HepG2 (cell line): Measurements from ENCODE around the gene ADGRB3. TPM values are rescaled to one million over a fixed set of nuclear protein-coding genes. Genes with fewer than 3 reads are reported as not detected.

Experiments
- ATAC-seq: fragments of 200-7000 bp; cut with Tn5 transposase; 3 replicates; pipeline ENCODE4 v1.9.1; 2020; ENCODE audit warnings: mild to moderate bottlenecking, moderate library complexity
- BruUV-seq: library from RNA; stranded (reverse); fragments of 400-500 nt; replicated peaks from 2 replicates; lab custom pipeline; 2021; lab: Mats Ljungman, UMichigan
- CTCF ChIA-PET: fragments of 300-600 bp; formaldehyde crosslinking; extraction: SDS; loops from one replicate; lab custom pipeline; 2021; ENCODE audit warnings: low total read pairs, inconsistent platforms, low intra/inter-chr PET ratio; lab: Yijun Ruan, JAX
- POLR2A ChIA-PET: fragments of 350-600 bp; sonication (Branson Sonifier 250); formaldehyde crosslinking; loops from one replicate; lab custom pipeline; 2020; ENCODE audit warnings: antibody characterized with exemption, inconsistent platforms; lab: Yijun Ruan, JAX
- DNase-seq: peaks from one replicate; pipeline ENCODE4 v3.0.0-alpha.2; 2015; ENCODE audit warnings: low spot score
- FAIRE-seq: peaks from 3 replicates; lab custom pipeline; 2011; peaks lifted over from hg19 to GRCh38; lab: Jason Lieb, UNC
- H2AFZ ChIP-seq: one replicate; pipeline ENCODE4 v1.6.1; 2011; ENCODE audit warnings: low read length, inconsistent platforms
- H3K27ac ChIP-seq: fragments of 300-600 bp; 3 replicates; pipeline ENCODE4 v1.8.0; 2011; ENCODE audit warnings: mixed run types, mild to moderate bottlenecking, mixed read lengths, low read length, inconsistent platforms; ENCODE audit not compliant: insufficient read depth; ENCODE audit errors: extremely low read length
- H3K27me3 ChIP-seq, 2 experiments: fragments of 200-600 bp in 1 of 2; 2 replicates in 1 of 2; 3 replicates in 1 of 2; pipeline versions ENCODE4 v1.6.0 to v1.8.0; 2011; ENCODE audit warnings: low read length in 2 of 2, mild to moderate bottlenecking in 2 of 2, moderate library complexity in 2 of 2, inconsistent platforms in 1 of 2; ENCODE audit not compliant: insufficient read depth in 2 of 2, control insufficient read depth in 1 of 2
- H3K36me3 ChIP-seq, 2 experiments: fragments of 200-600 bp in 1 of 2; replicated peaks in 1 of 2; 2 replicates in 1 of 2; 3 replicates in 1 of 2; pipeline versions ENCODE4 v1.5.1 to v1.8.0; 2011; ENCODE audit warnings: low read length in 2 of 2, inconsistent platforms in 1 of 2; ENCODE audit not compliant: insufficient read depth in 2 of 2, control insufficient read depth in 1 of 2
- H3K4me1 ChIP-seq: 2 replicates; pipeline ENCODE4 v1.5.1; 2012; ENCODE audit warnings: low read length, inconsistent platforms; ENCODE audit not compliant: insufficient read depth
- H3K4me2 ChIP-seq: 2 replicates; pipeline ENCODE4 v1.6.0; 2011; ENCODE audit warnings: low read depth, low read length, inconsistent platforms
- H3K4me3 ChIP-seq, 3 experiments: fragments of 200-600 bp in 1 of 3; sonication (generic), shearing (Covaris generic) in 1 of 3; replicated peaks in 1 of 3; 2 replicates each; pipeline ENCODE4 v1.5.1; 2011 to 2016; ENCODE audit warnings: low read length in 3 of 3, inconsistent platforms in 2 of 3, low read depth in 2 of 3, mild to moderate bottlenecking in 2 of 3, control low read depth in 1 of 3, mixed read lengths in 1 of 3; ENCODE audit not compliant: insufficient read depth in 1 of 3
- H3K79me2 ChIP-seq: one replicate; pipeline ENCODE4 v1.6.1; 2011; ENCODE audit warnings: low read length, inconsistent platforms; ENCODE audit not compliant: insufficient read depth
- H3K9ac ChIP-seq: 2 replicates; pipeline ENCODE4 v1.6.0; 2011; ENCODE audit warnings: mild to moderate bottlenecking, low read depth, low read length, inconsistent platforms; ENCODE audit not compliant: insufficient read depth
- H3K9me3 ChIP-seq: 2 replicates; pipeline ENCODE4 v1.5.1; 2012; ENCODE audit warnings: mild to moderate bottlenecking, low read length
- H4K20me1 ChIP-seq: 2 replicates; pipeline ENCODE4 v1.6.0; 2011; ENCODE audit warnings: inconsistent platforms, mild to moderate bottlenecking, low read length, moderate library complexity; ENCODE audit not compliant: insufficient read depth
- BHLHE40 ChIP-seq: IDR thresholded peaks from 2 replicates; pipeline ENCODE4 v1.6.1; 2011; ENCODE audit warnings: low read length, improper control_type of control experiment
- CBFB ChIP-seq: sonication (generic); formaldehyde crosslinking; IDR thresholded peaks from 2 replicates; pipeline ENCODE4 v1.4.0; 2020; ENCODE audit warnings: missing genetic modification reagents
- CCAR2 ChIP-seq: fragments of 200-400 bp; formaldehyde crosslinking; optimal IDR thresholded peaks from 2 replicates; pipeline ENCODE3; 2018; ENCODE audit warnings: low read depth, mild to moderate bottlenecking, low read length, moderate library complexity
- CEBPB ChIP-seq: IDR thresholded peaks from 2 replicates; pipeline ENCODE4 v1.6.1; 2011; ENCODE audit warnings: low read depth, low read length, improper control_type of control experiment, borderline replicate concordance
- CREB1 ChIP-seq, 2 experiments: fragments of 450-650 bp in 1 of 2; IDR thresholded peaks; 2 replicates each; pipeline ENCODE4 v1.6.1; 2016 to 2017; ENCODE audit warnings: control low read depth in 1 of 2, mild to moderate bottlenecking in 1 of 2, missing compliant biosample characterization in 1 of 2, missing genetic modification characterization in 1 of 2
- GMEB2 ChIP-seq: IDR thresholded peaks from 2 replicates; pipeline ENCODE4 v1.6.1; 2016; ENCODE audit warnings: missing biosample characterization, missing genetic modification reagents, low read depth
- GZF1 ChIP-seq: sonication (generic); formaldehyde crosslinking; IDR thresholded peaks from 2 replicates; pipeline ENCODE4 v1.5.1; 2020; ENCODE audit warnings: mild to moderate bottlenecking, missing genetic modification reagents
- JUN ChIP-seq: sonication (generic); formaldehyde crosslinking; IDR thresholded peaks from 2 replicates; pipeline ENCODE4 v1.4.0; 2020; ENCODE audit warnings: mild to moderate bottlenecking, missing genetic modification reagents
- KDM5B ChIP-seq: sonication (generic); formaldehyde crosslinking; IDR thresholded peaks from 2 replicates; pipeline ENCODE4 v1.4.0; 2020; ENCODE audit warnings: missing genetic modification reagents, mild to moderate bottlenecking, borderline replicate concordance
- MIXL1 ChIP-seq: IDR thresholded peaks from 2 replicates; pipeline ENCODE4 v1.6.1; 2016
- NR2C2 ChIP-seq: sonication (generic); formaldehyde crosslinking; IDR thresholded peaks from 2 replicates; pipeline ENCODE4 v1.4.0; 2020; ENCODE audit warnings: missing genetic modification reagents, mild to moderate bottlenecking, moderate library complexity, borderline replicate concordance
- RAD51 ChIP-seq: fragments of 450-650 bp; IDR thresholded peaks from 2 replicates; pipeline ENCODE4 v1.6.1; 2016; ENCODE audit warnings: borderline replicate concordance
- SNAI1 ChIP-seq: sonication (generic); formaldehyde crosslinking; IDR thresholded peaks from 2 replicates; pipeline ENCODE4 v1.5.0; 2020; ENCODE audit warnings: mild to moderate bottlenecking, missing genetic modification reagents, borderline replicate concordance
- THAP8 ChIP-seq: sonication (generic); formaldehyde crosslinking; IDR thresholded peaks from 2 replicates; pipeline ENCODE4 v1.5.1; 2020; ENCODE audit warnings: missing genetic modification reagents, mild to moderate bottlenecking, borderline replicate concordance
- ZNF205 ChIP-seq: IDR thresholded peaks from 2 replicates; pipeline ENCODE4 v1.6.1; 2018; ENCODE audit warnings: missing biosample characterization, missing genetic modification reagents
- ZNF234 ChIP-seq: sonication (generic); formaldehyde crosslinking; conservative IDR thresholded peaks from 2 replicates; pipeline ENCODE4 v1.5.1; 2020; ENCODE audit warnings: mild to moderate bottlenecking, missing genetic modification reagents
- ZNF333 ChIP-seq: sonication (generic); formaldehyde crosslinking; IDR thresholded peaks from 2 replicates; pipeline ENCODE4 v1.4.0; 2020; ENCODE audit warnings: mild to moderate bottlenecking, missing genetic modification reagents, borderline replicate concordance
- ZNF343 ChIP-seq: sonication (generic); formaldehyde crosslinking; IDR thresholded peaks from 2 replicates; pipeline ENCODE4 v1.4.0; 2020; ENCODE audit warnings: mild to moderate bottlenecking, missing genetic modification reagents
- ZNF550 ChIP-seq: sonication (generic); formaldehyde crosslinking; IDR thresholded peaks from 2 replicates; pipeline ENCODE4 v1.4.0; 2020; ENCODE audit warnings: mild to moderate bottlenecking, missing genetic modification reagents, borderline replicate concordance
- ZNF780A ChIP-seq: sonication (generic); formaldehyde crosslinking; IDR thresholded peaks from 2 replicates; pipeline ENCODE4 v1.8.0; 2022; ENCODE audit warnings: mild to moderate bottlenecking, missing genetic modification reagents, moderate library complexity
- WGBS: methylation state at CpG from one replicate; pipeline ENCODE4 v1.1.6; 2017; ENCODE audit warnings: low lambda C conversion rate; 5-methylcytosine and 5-hydroxymethylcytosine counted together
- in situ Hi-C: cut with HindIII; loops from 2 replicates; pipeline ENCODE4 v1.10.0; 2017; ENCODE audit warnings: low pct_unique_long_range_greater_than_20kb; ENCODE audit not compliant: extremely low pct_ligation_motif_present
- intact Hi-C: fragments of 100-400 bp; cut with micrococcal nuclease; formaldehyde crosslinking; loops from one replicate; pipeline ENCODE4 v1.10.0; 2022; ENCODE audit not compliant: unreplicated experiment
- polyA plus RNA-seq, 8 experiments: library from polyadenylated mRNA; depleted of rRNA in 3 of 8; stranded (reverse) in 7 of 8; unstranded in 1 of 8; fragments of >200 nt; fragmentation: Illumina TruSeq in 4 of 8; extraction: Trizol in 4 of 8; gene quantifications; 2 replicates each; pipeline versions ENCODE4 v1.2.1 to v1.2.3, GENCODE V29; 2011 to 2016; ENCODE audit warnings: low read depth in 4 of 8, missing spikeins in 1 of 8, mixed read lengths in 1 of 8; ENCODE audit not compliant: insufficient read depth in 1 of 8
- total RNA-seq, 5 experiments: library from RNA; depleted of rRNA; stranded (reverse); fragments of >200 nt; fragmentation: Illumina TruSeq; extraction: Trizol; gene quantifications; 2 replicates each; pipeline ENCODE4 v1.2.3, GENCODE V29; 2016; ENCODE audit warnings: low read depth in 1 of 5

The ADGRB3 gene
- total and polyA plus RNA-seq, 2 of the 13 experiments (the other 11 are each of a cell fraction or from before 2014, with no cell fraction given), result not detected

- H3K27me3 ChIP-seq, result no peaks in the 10 kb centered on the region; a peak in 1 of 5 replicates
- H3K4me1 ChIP-seq, result no peaks in the 10 kb centered on the region
- no peak for TF ChIP-seq CEBPB
- TF ChIP-seq BHLHE40, result no peak
- TF ChIP-seq ZNF333 (CRISPR knock-in tag), result no peak
- no peak for TF ChIP-seq GZF1
- no peak for TF ChIP-seq JUN (CRISPR knock-in tag)
- no peak for TF ChIP-seq CCAR2
- no peak for TF ChIP-seq ZNF205 (CRISPR knock-in tag)
- no peak for TF ChIP-seq ZNF550 (CRISPR knock-in tag)
- no peak for TF ChIP-seq ZNF780A (CRISPR knock-in tag)
- no peak for TF ChIP-seq ZNF343 (CRISPR knock-in tag)
- no peaks in the 10 kb centered on the region for H3K79me2 ChIP-seq
- no peaks in the 10 kb centered on the region for H3K9me3 ChIP-seq
- intact Hi-C loops (no loop called here), in situ Hi-C loops (no loop called here)
- H4K20me1 ChIP-seq, result no peaks in the 10 kb centered on the region
- ATAC-seq, result no peak
- no peak overlapping the region for H3K4me3 ChIP-seq
- 4% methylated on average over 1 of the region's 1 CpG for WGBS
- no TSS peak for BruUV-seq
- H2AFZ ChIP-seq, result no peak overlapping the region
- CTCF ChIA-PET, result no interaction called here
- POLR2A ChIA-PET, result no interaction called here
- H3K27ac ChIP-seq, result no peak overlapping the region
- no peak for FAIRE-seq
- DNase-seq, result no peak
- H3K36me3 ChIP-seq, result no peaks in the 10 kb centered on the region
- H3K9ac ChIP-seq, result no peak overlapping the region
- H3K4me2 ChIP-seq, result no peak overlapping the region
Observed at GRCh38 chr6:68697394-68697793, 62.3 kb downstream of the ADGRB3 start.

- no peaks in the 10 kb centered on the region for H4K20me1 ChIP-seq
- POLR2A ChIA-PET, result no interaction called here
- H3K4me1 ChIP-seq, result no peaks in the 10 kb centered on the region
- no peak overlapping the region for H3K4me2 ChIP-seq
- DNase-seq (no peak), ATAC-seq (no peak), FAIRE-seq (no peak)
- intact Hi-C loops (no loop called here), in situ Hi-C loops (no loop called here)
- no peaks in the 10 kb centered on the region for H3K79me2 ChIP-seq
- no peaks in the 10 kb centered on the region for H3K36me3 ChIP-seq
- no peak overlapping the region for H3K9ac ChIP-seq
- no peak overlapping the region for H3K4me3 ChIP-seq
- H3K27me3 ChIP-seq, result no peaks in the 10 kb centered on the region; a peak in 1 of 5 replicates
- H3K27ac ChIP-seq, result no peak overlapping the region
- WGBS, result 10% methylated on average over 4 of the region's 4 CpGs
- H3K9me3 ChIP-seq, result no peaks in the 10 kb centered on the region
- H2AFZ ChIP-seq, result no peak overlapping the region
- no TSS peak for BruUV-seq
- CTCF ChIA-PET, result no interaction called here
- TF ChIP-seq THAP8 (CRISPR knock-in tag) (no peak), CBFB (CRISPR knock-in tag) (no peak), NR2C2 (CRISPR knock-in tag) (no peak), MIXL1 (CRISPR knock-in tag) (no peak), SNAI1 (CRISPR knock-in tag) (no peak), ZNF234 (CRISPR knock-in tag) (no peak), GMEB2 (CRISPR knock-in tag) (no peak), RAD51 (no peak), CREB1 (IDR thresholded peaks at IDR 0.05) (no peak), CREB1 (CRISPR knock-in tag; IDR thresholded peaks at IDR 0.05) (no peak), KDM5B (CRISPR knock-in tag) (no peak), ZNF780A (CRISPR knock-in tag) (no peak)
Observed at GRCh38 chr6:68701159-68701558, 66.1 kb downstream of the ADGRB3 start.
